Activated T-cell treated with anti-CD3 and anti-CD28 coated beads, Interleukin-2, amount 50 U/mL, for 4 hours (primary cell): ENCODE data around the gene ANGPTL4. TPM values are rescaled to one million over a fixed set of nuclear protein-coding genes. Genes with fewer than 3 reads are reported as not detected.

Experiments used
- ATAC-seq, 2 donors: fragments of 200-7000 bp; cut with Tn5 transposase; one replicate each; pipeline ENCODE4 v1.10.0; 2021
- DNase-seq: peaks from one replicate; pipeline ENCODE4 v3.0.0-alpha.2; 2020
- H3K27me3 Mint-ChIP-seq: one replicate; pipeline ENCODE4 v1.8.0; 2021; ENCODE audit warnings: low read depth, mixed read lengths
- H3K36me3 Mint-ChIP-seq: one replicate; pipeline ENCODE4 v1.8.0; 2022; ENCODE audit warnings: mixed read lengths; ENCODE audit not compliant: insufficient read depth
- H3K4me1 Mint-ChIP-seq: one replicate; pipeline ENCODE4 v1.8.0; 2021; ENCODE audit warnings: low read depth, mixed read lengths
- H3K4me3 Mint-ChIP-seq: one replicate; pipeline ENCODE4 v1.8.0; 2021; ENCODE audit warnings: mild to moderate bottlenecking, moderate library complexity, mixed read lengths
- H3K9me3 Mint-ChIP-seq: one replicate; pipeline ENCODE4 v1.8.0; 2021; ENCODE audit warnings: mixed read lengths
- total RNA-seq, 3 donors: library from RNA; stranded (reverse); gene quantifications; one replicate each; pipeline ENCODE4 v1.2.1, GENCODE V29; 2021

The ANGPTL4 gene
- total RNA-seq, 3 donors from 2014 or later: 0.24 TPM; not detected in 2

GRCh38 chr19:8387688-8388611, 24.0 kb downstream of the ANGPTL4 start:
- H3K9me3 Mint-ChIP-seq: no peaks in the 10 kb centered on the region
- DNase-seq (no peak), ATAC-seq (no peak)
- peak overlapping the region; percentile 51 for H3K4me3 Mint-ChIP-seq
- H3K27me3 Mint-ChIP-seq: no peaks in the 10 kb centered on the region
- H3K36me3 Mint-ChIP-seq: no peaks in the 10 kb centered on the region
- peaks cover 15% of the 10 kb centered on the region for H3K4me1 Mint-ChIP-seq

DNA sequence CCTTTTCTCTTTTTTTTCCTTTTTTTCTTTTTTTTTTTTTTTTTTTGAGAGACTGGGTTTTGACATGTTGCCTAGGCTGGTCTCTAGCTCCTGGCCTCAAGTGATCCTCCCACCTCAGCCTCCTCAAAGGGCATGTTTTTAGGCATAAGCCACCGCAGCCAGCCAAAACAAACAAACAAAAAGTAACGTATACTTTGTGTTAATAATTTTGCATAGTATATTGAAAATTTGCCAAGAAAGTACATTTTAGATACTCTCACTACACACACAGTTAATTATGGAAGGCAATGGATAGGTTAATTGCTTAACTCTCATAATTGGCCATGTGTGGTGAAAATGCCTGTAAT, 24.6 kb downstream of the ANGPTL4 start:
- Mint-ChIP-seq H3K9me3 (no peaks in the 10 kb centered on the region), H3K4me1 (peaks cover 17% of the 10 kb centered on the region), H3K4me3 (peak overlapping the region; percentile 40), H3K36me3 (no peaks in the 10 kb centered on the region), H3K27me3 (no peaks in the 10 kb centered on the region)
- ATAC-seq (no peak), DNase-seq (no peak)

DNA sequence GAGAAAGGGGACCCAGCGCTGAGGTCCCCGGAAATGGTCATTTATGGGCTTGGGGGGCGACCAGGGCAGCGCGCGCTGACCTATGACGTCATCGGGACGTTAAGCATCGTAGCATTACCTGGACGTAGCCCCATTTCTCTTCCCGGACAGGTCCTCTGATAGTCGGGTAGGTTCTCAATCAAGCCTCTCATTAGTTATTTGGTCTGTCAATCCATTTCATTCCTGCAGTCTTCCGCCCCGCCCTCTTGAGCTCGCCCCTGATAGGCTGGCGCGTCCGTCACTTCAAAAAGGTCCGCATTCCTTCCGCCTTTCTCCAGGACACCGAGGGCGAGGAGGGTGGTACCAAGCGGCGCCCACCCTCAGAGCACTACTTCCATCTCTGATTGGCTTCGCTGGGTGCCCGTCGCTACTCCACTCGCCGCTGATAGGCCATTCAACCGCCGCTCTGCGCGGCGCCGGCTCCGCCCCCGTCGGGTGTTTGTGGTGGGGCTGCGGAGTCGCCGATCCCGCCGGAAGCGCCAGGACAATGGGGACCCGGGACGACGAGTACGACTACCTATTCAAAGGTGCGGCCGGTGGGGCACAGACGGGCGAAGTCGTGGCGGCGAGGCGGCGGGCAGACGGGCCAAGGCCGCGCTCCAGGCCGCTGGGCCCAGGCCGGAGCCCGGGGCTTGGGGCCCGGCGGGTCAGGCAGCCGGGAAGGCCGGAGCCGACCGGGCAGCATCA, 26.1 kb downstream of the ANGPTL4 start, which contains the start of gene RAB11B:
Gene RAB11B (plus strand): TSS at position 470 of the 726 bp plus-strand sequence. CDS start 57 bp downstream, at position 527.
- peak within 1 kb of the TSS; percentile 94 for H3K4me3 Mint-ChIP-seq
- no peaks in the 10 kb centered on the region for H3K27me3 Mint-ChIP-seq
- DNase-seq (peak; percentile 96), ATAC-seq (peak; percentile 95 to 96)
- peaks cover 17% of the 10 kb centered on the region for H3K4me1 Mint-ChIP-seq
- H3K9me3 Mint-ChIP-seq: no peaks in the 10 kb centered on the region
- no peaks in the 10 kb centered on the region for H3K36me3 Mint-ChIP-seq

DNA sequence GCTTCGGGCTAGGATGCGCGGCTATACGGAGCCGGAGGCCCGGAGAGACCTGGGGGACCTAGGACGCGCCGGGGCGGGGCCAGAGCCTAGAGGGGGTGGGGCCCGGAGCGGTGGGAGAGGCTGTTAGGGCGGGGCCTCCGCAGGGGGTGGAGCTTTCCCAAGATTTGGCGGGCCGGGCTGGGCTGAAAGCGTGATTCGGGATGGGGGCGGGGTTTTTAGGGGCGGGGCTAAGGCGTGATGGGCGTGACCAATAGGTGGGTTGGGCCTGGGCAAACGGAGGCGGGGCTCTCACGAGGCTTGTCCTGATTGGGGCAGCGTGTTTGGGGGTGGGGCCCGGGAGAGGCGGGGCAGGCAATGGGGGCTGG, 26.6 kb downstream of the ANGPTL4 start:
- H3K36me3 Mint-ChIP-seq: no peaks in the 10 kb centered on the region
- H3K27me3 Mint-ChIP-seq: no peaks in the 10 kb centered on the region
- H3K4me1 Mint-ChIP-seq: peaks cover 17% of the 10 kb centered on the region
- peak overlapping the region; percentile 72 for H3K4me3 Mint-ChIP-seq
- DNase-seq (peak; percentile 90), ATAC-seq (peak; percentile 63 to 70)
- no peaks in the 10 kb centered on the region for H3K9me3 Mint-ChIP-seq

GRCh38 chr19:8391198-8392016, 27.5 kb downstream of the ANGPTL4 start:
- Mint-ChIP-seq H3K4me1 (peaks cover 20% of the 10 kb centered on the region), H3K36me3 (no peaks in the 10 kb centered on the region), H3K27me3 (no peaks in the 10 kb centered on the region), H3K9me3 (no peaks in the 10 kb centered on the region), H3K4me3 (peak overlapping the region; percentile 72)
- ATAC-seq: no peak
- no peak for DNase-seq

DNA sequence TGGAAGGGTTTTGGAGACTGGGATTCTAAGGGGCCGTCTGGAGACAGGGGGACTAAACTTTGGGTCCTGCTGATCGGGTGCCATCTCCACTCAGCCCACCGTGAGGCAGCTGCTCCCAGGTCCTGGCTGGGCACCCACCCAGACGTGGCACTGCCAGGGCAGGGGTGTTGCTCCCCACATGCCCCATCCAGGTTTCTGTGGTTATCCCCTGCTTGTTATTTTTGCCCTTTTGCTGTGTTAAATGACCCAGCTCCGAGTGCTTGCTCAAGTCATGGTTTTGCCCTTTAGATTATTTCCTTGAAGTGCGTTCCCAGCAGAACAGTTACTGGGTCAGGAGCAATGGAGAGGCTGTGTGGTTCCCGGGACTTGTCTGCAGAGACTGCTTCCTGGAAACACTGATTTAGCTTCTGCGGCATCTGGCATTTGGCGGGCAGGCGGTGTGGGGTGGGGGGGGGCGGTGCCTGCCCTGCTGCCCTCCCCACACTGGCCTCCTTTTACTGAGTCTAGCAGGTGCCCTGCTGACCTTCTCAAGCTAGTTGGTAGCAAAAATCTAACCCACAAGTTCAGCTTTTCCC, 28.1 kb downstream of the ANGPTL4 start:
- H3K36me3 Mint-ChIP-seq: no peaks in the 10 kb centered on the region
- ATAC-seq (no peak), DNase-seq (no peak)
- H3K4me3 Mint-ChIP-seq: peak overlapping the region; percentile 29
- H3K27me3 Mint-ChIP-seq: no peaks in the 10 kb centered on the region
- H3K9me3 Mint-ChIP-seq: no peaks in the 10 kb centered on the region
- H3K4me1 Mint-ChIP-seq: peaks cover 25% of the 10 kb centered on the region

GRCh38 chr19:8393192-8393870, 29.4 kb downstream of the ANGPTL4 start:
- Mint-ChIP-seq H3K27me3 (no peaks in the 10 kb centered on the region), H3K4me1 (peaks cover 28% of the 10 kb centered on the region), H3K4me3 (no peak overlapping the region), H3K36me3 (no peaks in the 10 kb centered on the region), H3K9me3 (no peaks in the 10 kb centered on the region)
- DNase-seq (no peak), ATAC-seq (no peak)

DNA sequence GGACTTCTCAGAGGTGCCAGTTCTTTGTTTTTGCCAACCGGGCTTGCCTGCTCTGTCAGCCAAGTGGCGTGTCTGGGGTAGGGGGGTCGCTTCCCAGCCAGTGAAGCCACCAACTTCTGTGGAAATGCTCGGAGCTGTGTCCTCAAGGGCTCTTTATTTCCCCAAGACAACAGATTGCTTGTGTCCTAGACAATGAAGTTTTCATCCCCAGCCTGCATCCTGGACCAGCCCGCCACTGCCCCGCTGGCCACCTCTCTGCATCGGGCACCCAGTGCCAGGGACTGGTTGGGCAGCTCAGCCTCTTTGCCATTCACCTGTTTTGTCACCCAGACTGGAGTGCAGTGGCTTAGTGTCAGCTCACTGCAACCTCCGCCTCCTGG, 29.9 kb downstream of the ANGPTL4 start:
- Mint-ChIP-seq H3K4me1 (peaks cover 28% of the 10 kb centered on the region), H3K27me3 (no peaks in the 10 kb centered on the region), H3K4me3 (no peak overlapping the region), H3K9me3 (no peaks in the 10 kb centered on the region), H3K36me3 (no peaks in the 10 kb centered on the region)
- DNase-seq (no peak), ATAC-seq (no peak)

GRCh38 chr19:8395621-8396082, 31.7 kb downstream of the ANGPTL4 start:
- Mint-ChIP-seq H3K36me3 (peaks cover 3% of the 10 kb centered on the region), H3K4me1 (peaks cover 25% of the 10 kb centered on the region)

GRCh38 chr19:8396185-8396562, 32.2 kb downstream of the ANGPTL4 start:
- H3K4me1 Mint-ChIP-seq: peaks cover 23% of the 10 kb centered on the region
- H3K4me3 Mint-ChIP-seq: no peak overlapping the region
- no peaks in the 10 kb centered on the region for H3K27me3 Mint-ChIP-seq
- ATAC-seq (no peak), DNase-seq (no peak)
- no peaks in the 10 kb centered on the region for H3K9me3 Mint-ChIP-seq
- peaks cover 3% of the 10 kb centered on the region for H3K36me3 Mint-ChIP-seq

More at GRCh38 chr19:8395621-8396082, 31.7 kb downstream of the ANGPTL4 start:
- no peak overlapping the region for H3K4me3 Mint-ChIP-seq
- no peak for ATAC-seq
- no peak for DNase-seq
- H3K27me3 Mint-ChIP-seq: no peaks in the 10 kb centered on the region
- no peaks in the 10 kb centered on the region for H3K9me3 Mint-ChIP-seq

DNA sequence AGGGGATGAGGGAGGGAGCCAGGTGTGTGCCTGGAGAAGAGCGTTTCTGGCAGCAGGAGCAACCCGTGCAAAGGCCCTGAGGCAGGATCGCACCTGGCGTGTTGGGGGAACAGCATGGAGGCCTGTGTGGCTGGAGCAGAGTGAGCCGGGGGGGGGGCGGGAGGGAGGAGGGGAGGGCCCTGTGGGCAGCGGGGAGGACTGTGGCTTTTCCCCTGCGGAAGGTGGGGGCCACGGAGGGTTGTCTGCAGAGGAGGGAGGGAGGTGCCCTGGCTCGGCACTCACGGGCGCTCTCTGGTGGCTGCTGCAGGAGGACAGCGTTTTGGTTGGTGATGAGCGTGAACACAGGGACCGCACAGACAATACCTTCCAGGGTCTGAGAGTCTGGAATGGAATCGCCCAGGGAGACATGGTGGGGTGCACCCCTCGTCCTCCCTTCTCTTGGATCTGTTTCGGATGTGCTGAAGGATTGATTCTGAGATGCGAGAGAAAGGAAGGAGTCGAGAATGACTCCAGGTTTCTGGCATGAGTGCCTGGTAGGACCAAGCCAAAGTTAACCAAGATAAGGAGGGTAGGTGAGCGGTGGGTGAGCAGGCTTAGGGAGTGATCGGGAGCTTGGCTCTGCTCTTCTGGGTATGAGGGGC, 32.7 kb downstream of the ANGPTL4 start:
- no peaks in the 10 kb centered on the region for H3K27me3 Mint-ChIP-seq
- peaks cover 3% of the 10 kb centered on the region for H3K36me3 Mint-ChIP-seq
- H3K4me1 Mint-ChIP-seq: peaks cover 21% of the 10 kb centered on the region
- H3K9me3 Mint-ChIP-seq: no peaks in the 10 kb centered on the region
- DNase-seq (peak; percentile 53), ATAC-seq (peak; percentile 79 to 88)
- H3K4me3 Mint-ChIP-seq: no peak overlapping the region

DNA sequence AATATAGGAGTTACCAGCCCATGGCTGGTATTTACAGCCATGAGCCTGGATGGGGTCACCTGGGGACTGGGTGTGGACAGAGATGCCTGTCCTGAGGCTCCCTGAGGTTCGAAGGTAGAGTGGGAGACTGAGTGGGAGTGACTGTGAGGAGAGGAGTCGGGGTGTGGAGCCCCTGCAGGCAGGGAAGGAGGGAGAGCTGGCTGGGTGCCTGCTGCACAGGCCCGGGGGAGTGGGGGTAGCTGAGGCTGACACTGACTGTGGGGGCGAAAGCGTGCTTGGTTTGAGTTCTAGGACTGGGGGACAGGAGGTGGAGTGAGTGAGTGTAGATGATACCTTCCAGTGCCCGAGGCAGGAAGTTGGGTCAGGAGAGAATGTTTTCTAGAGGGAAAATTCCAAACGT, 33.3 kb downstream of the ANGPTL4 start:
- no peak for ATAC-seq
- no peaks in the 10 kb centered on the region for H3K9me3 Mint-ChIP-seq
- no peak for DNase-seq
- H3K27me3 Mint-ChIP-seq: no peaks in the 10 kb centered on the region
- H3K4me1 Mint-ChIP-seq: peaks cover 15% of the 10 kb centered on the region
- no peak overlapping the region for H3K4me3 Mint-ChIP-seq
- peaks cover 8% of the 10 kb centered on the region for H3K36me3 Mint-ChIP-seq

DNA sequence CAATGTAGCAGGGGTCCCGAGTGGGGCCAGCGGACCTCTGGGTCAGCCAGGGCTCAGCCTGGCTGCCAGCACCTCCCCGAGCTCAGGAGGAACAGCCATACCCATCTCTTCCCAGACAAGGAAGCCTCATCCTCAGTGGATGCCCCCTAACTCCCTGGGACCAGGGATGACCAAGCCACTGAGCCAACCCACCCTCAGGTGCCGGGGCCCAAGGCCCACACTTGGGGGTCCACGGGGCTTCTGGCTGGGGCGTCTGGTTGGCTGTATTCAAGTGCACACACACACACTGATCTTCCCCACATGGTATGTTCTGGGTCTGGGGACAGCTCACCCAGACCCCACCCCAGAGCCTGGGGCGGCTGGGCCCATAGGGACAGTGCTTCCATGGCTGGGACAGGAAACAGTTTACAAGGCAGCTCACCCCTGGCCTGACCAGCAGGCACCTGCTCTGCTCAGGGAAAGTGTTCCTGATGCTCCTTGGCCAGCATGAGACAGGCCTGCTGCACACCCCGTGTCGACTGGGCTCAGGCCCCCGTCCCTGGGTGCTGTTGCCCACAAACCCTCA, 33.9 kb downstream of the ANGPTL4 start:
- ATAC-seq: no peak
- peaks cover 14% of the 10 kb centered on the region for H3K4me1 Mint-ChIP-seq

More for the DNA sequence above, 33.9 kb downstream of the ANGPTL4 start:
- Mint-ChIP-seq H3K27me3 (no peaks in the 10 kb centered on the region), H3K9me3 (no peaks in the 10 kb centered on the region), H3K36me3 (peaks cover 8% of the 10 kb centered on the region), H3K4me3 (no peak overlapping the region)
- DNase-seq: no peak
